PC-3 (cell line): ENCODE results near the gene WNT1. TPM values are rescaled to one million over a fixed set of nuclear protein-coding genes. Genes with fewer than 3 reads are reported as not detected.
A peak's percentile ranks its signal among the peaks of the same experiment; 100 is the strongest.

Experiments
- ATAC-seq: fragments of 200-7000 bp; cut with Tn5 transposase; 2 replicates; pipeline ENCODE4 v1.9.1; 2020; ENCODE audit warnings: mild to moderate bottlenecking, moderate library complexity
- BruUV-seq: library from RNA; stranded (reverse); fragments of 400-500 nt; replicated peaks from 2 replicates; lab custom pipeline; 2021; lab: Mats Ljungman, UMichigan
- CTCF ChIA-PET: fragments of 300-600 bp; sonication (Branson Sonifier 250); formaldehyde crosslinking; loops from one replicate; lab custom pipeline; 2022; ENCODE audit warnings: antibody characterized with exemption; lab: Charles Lee
- POLR2A ChIA-PET: fragments of 300-600 bp; sonication (Branson Sonifier 250); formaldehyde crosslinking; loops from one replicate; lab custom pipeline; 2022; ENCODE audit warnings: antibody characterized with exemption; ENCODE audit not compliant: unreplicated experiment; lab: Charles Lee
- DNase-seq: peaks from one replicate; pipeline ENCODE4 v3.0.0-alpha.2; 2015
- H2AFZ ChIP-seq: fragments of 300-600 bp; sonication (generic); 2 replicates; pipeline ENCODE4 v1.6.0; 2016; ENCODE audit warnings: antibody characterized with exemption, low read length
- H3F3A ChIP-seq: fragments of 300-600 bp; sonication (generic); one replicate; pipeline ENCODE4 v1.6.0; 2017; ENCODE audit warnings: antibody characterized with exemption, low read length, control low read depth, mild to moderate bottlenecking; ENCODE audit not compliant: unreplicated experiment
- H3K27ac ChIP-seq: fragments of 300-600 bp; sonication (generic); 2 replicates; pipeline ENCODE4 v1.5.1; 2016; ENCODE audit warnings: mild to moderate bottlenecking, low read length
- H3K27me3 ChIP-seq: fragments of 300-600 bp; sonication (generic); 2 replicates; pipeline ENCODE4 v1.6.1; 2016; ENCODE audit warnings: low read length, mixed read lengths
- H3K36me3 ChIP-seq: fragments of 300-600 bp; sonication (generic); 2 replicates; pipeline ENCODE4 v1.6.1; 2016; ENCODE audit warnings: low read depth, mixed run types, low read length, mixed read lengths
- H3K4me1 ChIP-seq: fragments of 300-600 bp; sonication (generic); 2 replicates; pipeline ENCODE4 v1.5.1; 2016; ENCODE audit warnings: low read length; ENCODE audit not compliant: insufficient read depth
- H3K4me2 ChIP-seq: fragments of 300-600 bp; sonication (generic); 2 replicates; pipeline ENCODE4 v1.6.0; 2016; ENCODE audit warnings: low read length
- H3K4me3 ChIP-seq: fragments of 300-600 bp; sonication (generic); 2 replicates; pipeline ENCODE4 v1.5.1; 2016; ENCODE audit warnings: mild to moderate bottlenecking, low read length, mixed read lengths
- H3K79me2 ChIP-seq: fragments of 300-600 bp; sonication (generic); 2 replicates; pipeline ENCODE4 v1.6.1; 2017; ENCODE audit warnings: low read length, mixed read lengths
- H3K9ac ChIP-seq: fragments of 300-600 bp; sonication (generic); 2 replicates; pipeline ENCODE4 v1.6.0; 2016; ENCODE audit warnings: mild to moderate bottlenecking, low read length
- H3K9me2 ChIP-seq: fragments of 300-600 bp; sonication (generic); replicated peaks from 2 replicates; pipeline ENCODE4 v1.6.1; 2016; ENCODE audit warnings: mixed run types, low read length, mixed read lengths
- H3K9me3 ChIP-seq: fragments of 300-600 bp; sonication (generic); 2 replicates; pipeline ENCODE4 v1.6.1; 2016; ENCODE audit warnings: low read length, mixed read lengths
- H4K20me1 ChIP-seq: fragments of 300-600 bp; sonication (generic); 2 replicates; pipeline ENCODE4 v1.6.1; 2016; ENCODE audit warnings: low read length, mixed read lengths
- CTCF ChIP-seq: fragments of 300-600 bp; sonication (generic); conservative IDR thresholded peaks from 2 replicates; pipeline ENCODE4 v1.5.1; 2017; ENCODE audit warnings: antibody characterized with exemption, low read depth, mild to moderate bottlenecking, low read length
- EZH2 ChIP-seq: fragments of 300-600 bp; sonication (generic); IDR thresholded peaks from one replicate; pipeline ENCODE4 v1.6.1; 2017; ENCODE audit warnings: antibody characterized with exemption, mild to moderate bottlenecking, low read length; ENCODE audit not compliant: unreplicated experiment
- EZH2phosphoT487 ChIP-seq: fragments of 300-600 bp; sonication (generic); IDR thresholded peaks from 2 replicates; pipeline ENCODE4 v1.6.1; 2018; ENCODE audit warnings: mild to moderate bottlenecking, antibody characterized with exemption, low read length, borderline replicate concordance
- intact Hi-C: fragments of 100-400 bp; cut with micrococcal nuclease; formaldehyde crosslinking; loops from 2 replicates; pipeline ENCODE4 v1.9.0; 2023
- total RNA-seq: library from RNA; depleted of rRNA; stranded (reverse); fragments of >200 nt; gene quantifications from 2 replicates; pipeline ENCODE4 v1.2.3, GENCODE V29; 2014

WNT1 gene
- total RNA-seq, 1 experiment from 2014 or later = not detected

DNA sequence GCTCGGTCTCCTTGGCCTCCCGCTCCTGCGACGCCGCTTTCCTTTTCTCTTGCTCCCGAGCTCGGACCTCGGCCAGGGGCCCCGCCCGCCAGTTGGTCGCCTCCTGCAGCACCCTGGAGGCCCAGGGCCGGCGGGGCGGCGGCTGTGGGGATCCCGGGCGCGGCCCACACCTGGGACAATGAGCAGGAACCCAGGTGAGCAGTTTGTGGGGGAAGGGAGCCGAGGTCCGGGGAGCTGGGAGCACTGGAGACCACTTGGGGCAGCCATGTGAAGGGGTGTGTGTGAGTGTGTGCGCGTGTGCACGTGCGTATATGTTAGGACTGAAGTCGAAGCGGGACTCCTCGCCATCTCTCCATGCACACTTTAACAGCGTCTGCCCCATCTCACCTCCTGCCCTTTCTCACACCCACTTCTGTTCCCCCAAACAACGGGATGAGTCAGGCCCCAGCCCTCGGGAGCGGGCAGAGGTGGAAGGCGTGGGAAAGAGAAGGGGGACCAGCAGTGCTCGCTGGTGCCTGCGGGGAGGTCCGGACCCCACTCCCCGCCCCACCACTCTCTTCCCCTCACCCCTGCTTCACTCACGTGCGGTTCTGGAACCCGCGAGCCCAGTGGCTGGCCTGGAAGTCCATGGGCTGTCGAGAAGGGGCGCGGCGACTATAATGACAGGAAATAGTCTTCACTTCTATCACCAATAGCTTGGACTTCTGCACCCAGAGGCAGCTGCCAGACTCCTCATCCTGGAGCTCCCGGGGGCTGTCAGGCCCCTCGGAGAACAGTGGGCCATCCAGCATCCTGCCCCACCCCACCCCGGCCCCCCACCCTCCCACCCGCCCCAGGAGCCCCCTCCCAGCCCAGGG, 20.6 kb downstream of the WNT1 start:
- Histone ChIP-seq H3K36me3 (peaks cover 10% of the 10 kb centered on the region; the same call in 1 of the 2 replicates), H3K9ac (peak overlapping the region; percentile 52), H4K20me1 (no peaks in the 10 kb centered on the region), H3K27me3 (no peaks in the 10 kb centered on the region), H3K9me2 (no peaks in the 10 kb centered on the region), H3K4me1 (peaks cover 22% of the 10 kb centered on the region), H3F3A (no peaks in the 10 kb centered on the region), H3K4me3 (peak overlapping the region; percentile 69), H2AFZ (peak overlapping the region; percentile 81), H3K9me3 (no peaks in the 10 kb centered on the region), H3K27ac (no peak overlapping the region), H3K4me2 (peak overlapping the region; percentile 94), H3K79me2 (no peaks in the 10 kb centered on the region)
- intact Hi-C loops = loop anchor here (5.0 kb wide), 1 partner anchor 66 kb away; no protein-coding TSS in a partner anchor
- DNase-seq = peak; percentile 24
- POLR2A ChIA-PET = no interaction called here
- no TSS peak for BruUV-seq
- ATAC-seq = peak; percentile 8
- TF ChIP-seq EZH2 (no peak), CTCF (no peak), EZH2phosphoT487 (no peak)
- CTCF ChIA-PET = interaction anchor here (0.6 kb wide), 1 partner anchor 19 kb away, joined by 3 read pairs; no protein-coding TSS in a partner anchor

DNA sequence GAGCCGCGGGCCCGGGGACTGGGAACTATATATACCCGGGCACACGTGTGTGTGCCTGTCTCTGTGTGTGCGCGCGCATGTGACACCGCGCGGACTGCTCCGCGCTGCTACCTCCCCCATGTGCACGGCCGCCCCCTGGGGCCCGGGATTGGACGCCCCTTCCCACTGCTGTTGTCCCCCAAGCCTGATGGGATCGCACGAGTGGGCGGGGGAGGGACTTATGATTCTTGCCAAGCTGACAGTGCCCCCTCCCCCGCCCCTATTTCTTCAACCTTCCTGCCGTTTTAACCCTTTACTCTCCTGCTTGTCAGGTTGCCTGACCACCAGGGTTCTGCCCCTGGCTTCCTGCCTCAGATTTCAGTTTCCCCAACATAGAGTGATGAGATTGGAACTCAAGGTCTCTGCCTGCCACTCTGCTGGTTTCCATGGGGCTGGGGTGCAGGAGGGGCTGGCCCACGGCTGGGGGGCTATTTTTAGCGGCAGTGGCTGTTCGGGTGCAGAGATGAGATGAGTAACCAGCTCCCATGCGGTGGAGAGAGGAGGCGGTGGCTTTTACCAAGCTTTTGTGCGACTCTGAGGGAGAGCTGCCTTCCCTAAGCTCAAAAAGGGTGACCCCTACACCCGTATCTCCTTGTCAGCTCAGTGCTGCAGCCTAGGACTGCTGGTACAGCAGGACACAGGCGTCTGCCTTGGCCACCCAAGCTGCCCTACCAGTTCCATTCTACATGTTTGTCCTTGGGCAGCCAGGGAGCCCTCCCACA, 21.4 kb downstream of the WNT1 start, which contains the start of gene DDN:
DDN (minus strand) TSS at position 5 of the 761 bp plus-strand sequence. CDS start 88 bp downstream, outside the sequence.
- Histone ChIP-seq H3K9ac (peak within 1 kb of the TSS; percentile 52), H3K79me2 (no peaks in the 10 kb centered on the region), H2AFZ (peak within 1 kb of the TSS; percentile 81), H4K20me1 (no peaks in the 10 kb centered on the region), H3K36me3 (peaks cover 10% of the 10 kb centered on the region; the same call in 1 of the 2 replicates), H3K27ac (no peak within 1 kb of the TSS), H3F3A (no peaks in the 10 kb centered on the region), H3K4me1 (peaks cover 16% of the 10 kb centered on the region), H3K27me3 (no peaks in the 10 kb centered on the region), H3K4me2 (peak within 1 kb of the TSS; percentile 94), H3K4me3 (peak within 1 kb of the TSS; percentile 72), H3K9me3 (no peaks in the 10 kb centered on the region), H3K9me2 (no peaks in the 10 kb centered on the region)
- ChIA-PET POLR2A (no interaction called here), CTCF (interaction anchor here (0.6 kb wide), 1 partner anchor 20 kb away, joined by 3 read pairs; no protein-coding TSS in a partner anchor)
- intact Hi-C loops = loop anchor here (5.0 kb wide), 1 partner anchor 67 kb away; no protein-coding TSS in a partner anchor
- ATAC-seq (peak; percentile 45), DNase-seq (peak; percentile 62)
- BruUV-seq = no TSS peak
- TF ChIP-seq CTCF (no peak), EZH2 (no peak), EZH2phosphoT487 (no peak)
